Measurements from ENCODE around the gene AKR7A3.

DNA sequence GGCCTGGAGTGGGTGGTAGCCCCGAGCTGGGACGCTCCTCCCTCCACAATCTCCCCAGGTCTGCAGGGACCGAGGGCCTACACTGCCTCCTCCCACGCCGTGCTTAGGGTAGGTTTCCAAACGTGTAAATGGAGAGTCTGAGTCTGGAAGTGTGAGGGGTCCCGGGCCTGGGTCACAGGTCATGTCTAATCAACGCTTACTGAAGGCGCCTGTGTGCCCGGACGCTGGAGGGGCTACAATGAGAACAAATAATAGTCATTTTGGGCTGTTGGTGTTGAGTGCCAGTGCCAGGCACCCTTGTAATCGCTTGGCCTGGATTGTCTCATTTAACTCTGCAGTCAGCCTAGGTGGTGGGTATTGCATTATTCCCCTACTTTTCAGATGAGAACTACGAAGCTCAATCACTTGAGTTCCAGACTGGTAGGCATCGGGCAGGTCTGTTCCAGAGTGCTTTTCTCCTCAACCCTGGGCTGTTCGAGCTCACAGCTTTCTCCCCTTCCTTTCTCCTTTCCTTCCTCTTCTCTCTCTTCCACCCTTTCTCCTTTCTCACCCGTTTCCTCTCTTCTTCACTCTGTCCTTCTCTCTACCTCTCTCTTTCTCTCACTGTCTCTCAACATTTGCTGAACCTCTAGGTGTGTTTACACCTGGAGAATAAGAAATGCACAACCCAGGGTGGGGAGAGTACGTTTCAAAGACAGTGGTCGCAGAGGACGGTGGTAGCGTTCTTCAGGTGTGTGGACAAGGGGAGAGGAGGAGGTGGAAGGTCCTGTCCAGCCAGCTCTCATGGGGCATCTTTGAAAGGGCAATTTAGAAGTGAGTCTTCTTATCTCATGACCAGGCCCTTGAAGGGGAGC lies 24.4 kb upstream of the AKR7A3 start:
- TF ChIP-seq RCOR1 (IDR thresholded peaks at IDR 0.05; ENCODE audit: low read length): no peak
- TF ChIP-seq POLR2AphosphoS5 (IDR thresholded peaks at IDR 0.05; ENCODE audit: low read depth, low read length): 0 out of 2 replicates have a peak, but pooled peaks have one; percentile 4
- no peak for TF ChIP-seq NRF1 (IDR thresholded peaks at IDR 0.05; ENCODE audit: low read depth, low read length)
- TF ChIP-seq CTCF (IDR thresholded peaks at IDR 0.05): no peak
- no peak for TF ChIP-seq FOSL2 (IDR thresholded peaks at IDR 0.05; ENCODE audit: borderline replicate concordance, low read depth)
- no peak for TF ChIP-seq TAF1 (IDR thresholded peaks at IDR 0.05; ENCODE audit: borderline replicate concordance, low read depth, low read length)
- TF ChIP-seq, protein P1, sequence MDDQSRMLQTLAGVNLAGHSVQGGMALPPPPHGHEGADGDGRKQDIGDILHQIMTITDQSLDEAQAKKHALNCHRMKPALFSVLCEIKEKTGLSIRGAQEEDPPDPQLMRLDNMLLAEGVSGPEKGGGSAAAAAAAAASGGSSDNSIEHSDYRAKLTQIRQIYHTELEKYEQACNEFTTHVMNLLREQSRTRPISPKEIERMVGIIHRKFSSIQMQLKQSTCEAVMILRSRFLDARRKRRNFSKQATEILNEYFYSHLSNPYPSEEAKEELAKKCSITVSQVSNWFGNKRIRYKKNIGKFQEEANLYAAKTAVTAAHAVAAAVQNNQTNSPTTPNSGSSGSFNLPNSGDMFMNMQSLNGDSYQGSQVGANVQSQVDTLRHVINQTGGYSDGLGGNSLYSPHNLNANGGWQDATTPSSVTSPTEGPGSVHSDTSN (IDR thresholded peaks at IDR 0.05): no peak
- no peak for TF ChIP-seq SIN3A (IDR thresholded peaks at IDR 0.05; ENCODE audit: borderline replicate concordance, low read depth, low read length)
- no peak for TF ChIP-seq EP300 (IDR thresholded peaks at IDR 0.05; ENCODE audit: borderline replicate concordance in 1 of 2, low read depth in 1 of 2, low read length in 1 of 2)
